Hypothalamus (tissue), 51 donors: ENCODE measurements around the gene SLC26A3.
"Not testable (repeated sequence)": the region's sequence is repeated elsewhere in the genome, so short reads cannot be mapped to it uniquely, and the experiment has no call there.

Source experiments
- DNase-seq, 51 donors: peaks; one replicate each; lab custom pipeline; 2025; lab: John Stamatoyannopoulos, UW

Gene SLC26A3

GRCh38 chr7:107803009-107803610, at the start of gene SLC26A3:
SLC26A3 (minus strand) TSS chr7:107803223; CDS start chr7:107794509, 8,714 bp downstream.
- no peak for DNase-seq

- no peak for DNase-seq
Observed at GRCh38 chr7:107850643-107851042, 47.6 kb upstream of the SLC26A3 start.

GRCh38 chr7:107850216-107850615, 47.2 kb upstream of the SLC26A3 start:
- no peak for DNase-seq

GRCh38 chr7:107848211-107848610, 45.2 kb upstream of the SLC26A3 start:
- DNase-seq, result not testable (repeated sequence)

- not testable (repeated sequence) for DNase-seq
Observed at GRCh38 chr7:107847836-107848175, 44.8 kb upstream of the SLC26A3 start.

- no peak for DNase-seq
Observed at GRCh38 chr7:107847168-107847835, 44.3 kb upstream of the SLC26A3 start.

- no peak for DNase-seq
Observed at GRCh38 chr7:107846324-107846723, 43.3 kb upstream of the SLC26A3 start.

- no peak for DNase-seq
Observed at GRCh38 chr7:107843184-107843583, 40.2 kb upstream of the SLC26A3 start.

- DNase-seq, result no peak
Observed at GRCh38 chr7:107842213-107842612, 39.2 kb upstream of the SLC26A3 start.

GRCh38 chr7:107838816-107839565, 36.0 kb upstream of the SLC26A3 start:
- DNase-seq, result no peak

GRCh38 chr7:107838024-107838601, 35.1 kb upstream of the SLC26A3 start:
- no peak for DNase-seq

GRCh38 chr7:107837145-107837512, 34.1 kb upstream of the SLC26A3 start:
- no peak for DNase-seq

GRCh38 chr7:107836237-107837144, 33.5 kb upstream of the SLC26A3 start:
- DNase-seq, result no peak

- no peak for DNase-seq
Observed at GRCh38 chr7:107834401-107834800, 31.4 kb upstream of the SLC26A3 start.

- no peak for DNase-seq
Observed at GRCh38 chr7:107833684-107834106, 30.7 kb upstream of the SLC26A3 start.

GRCh38 chr7:107830420-107830819, 27.4 kb upstream of the SLC26A3 start:
- DNase-seq, result no peak

- DNase-seq, result no peak
Observed at GRCh38 chr7:107828540-107828939, 25.5 kb upstream of the SLC26A3 start.

GRCh38 chr7:107827501-107827900, 24.5 kb upstream of the SLC26A3 start:
- DNase-seq, result no peak

- DNase-seq, result no peak
Observed at GRCh38 chr7:107826451-107826850, 23.4 kb upstream of the SLC26A3 start.

GRCh38 chr7:107824858-107825257, 21.8 kb upstream of the SLC26A3 start:
- no peak for DNase-seq

- no peak for DNase-seq
Observed at GRCh38 chr7:107818622-107819021, 15.6 kb upstream of the SLC26A3 start.
